ENCODE data around the gene LRRK2. TPM values are rescaled to one million over a fixed set of nuclear protein-coding genes. Genes with fewer than 3 reads are reported as not detected.

LRRK2 gene
- total RNA-seq, 5 donors from 2014 or later (not counting 1 experiment from before 2014, with no cell fraction given), result 0.47 to 2.3 (median 1.8) TPM

DNA sequence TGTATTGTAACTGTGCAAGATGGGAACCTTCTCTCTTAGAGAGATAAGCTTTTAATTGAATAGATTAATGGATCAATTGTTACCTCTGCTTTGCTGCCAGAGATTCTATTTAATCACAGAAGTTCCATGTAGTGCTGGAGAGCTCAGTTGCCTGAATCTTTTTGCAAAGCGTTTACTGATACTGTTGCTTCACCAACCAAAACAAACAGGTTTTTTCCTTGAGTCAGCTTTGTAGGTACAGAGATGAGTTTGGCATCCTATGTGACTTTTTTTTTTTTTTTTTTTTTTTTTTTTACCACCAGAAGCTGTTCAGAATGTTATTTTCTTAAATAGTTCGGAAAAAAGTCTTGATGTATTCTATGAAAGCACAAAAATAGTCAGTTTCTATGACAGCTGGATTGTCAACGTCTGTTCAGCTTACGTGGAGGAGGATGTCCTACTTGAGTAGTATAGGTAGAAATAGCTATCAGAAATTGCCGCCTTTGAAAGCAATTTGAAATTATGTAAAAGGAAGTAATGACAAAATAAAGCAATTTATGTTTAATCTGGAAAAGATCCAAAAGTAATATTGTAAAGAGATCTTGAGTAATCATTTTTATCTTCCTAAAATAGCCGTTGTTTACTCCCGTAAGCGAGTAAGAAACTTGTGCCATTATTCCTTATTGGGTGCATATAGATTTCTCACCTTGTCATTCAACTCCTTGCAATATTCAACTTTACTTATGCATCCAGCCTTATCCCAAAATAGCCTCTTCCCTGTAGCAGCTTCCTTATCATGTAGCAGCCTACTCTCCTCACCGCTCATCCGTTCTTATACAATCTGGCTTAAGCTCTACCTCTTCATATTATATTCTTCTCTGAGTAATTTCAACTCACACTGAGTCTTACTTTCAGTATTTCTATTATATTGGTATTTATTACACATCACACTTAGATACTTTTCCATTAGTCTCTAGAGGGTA is 5.2 kb downstream of the LRRK2 start:
- DNase-seq, result no peak
- H3K4me3 Mint-ChIP-seq, result no peak overlapping the region

DNA sequence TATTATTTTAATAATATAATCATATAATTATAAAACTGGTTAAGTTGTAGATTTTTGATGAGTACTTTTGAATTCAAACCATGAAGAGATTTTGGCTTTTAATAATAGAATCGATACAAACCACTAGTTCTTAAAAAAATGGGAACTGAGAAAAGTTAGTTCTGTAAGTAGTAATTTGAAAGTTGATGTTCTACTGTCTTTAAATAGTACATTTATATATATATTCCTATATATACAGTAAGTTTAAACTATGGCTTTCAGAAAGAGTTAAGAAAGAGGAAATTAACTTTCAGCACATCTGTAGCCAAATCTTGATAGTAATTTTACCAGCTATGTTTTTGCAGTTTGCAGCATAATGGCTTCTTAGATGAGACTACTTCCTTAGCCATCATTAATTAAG is 7.8 kb downstream of the LRRK2 start:
- no peak overlapping the region for H3K27ac Mint-ChIP-seq
- peaks cover 0 to 3% (median 0%) of the 10 kb centered on the region in 3 donors for H3K9me3 Mint-ChIP-seq
- H3K27me3 ChIP-seq (replicated peaks in 1 of 2; ENCODE audit: control insufficient read depth in 2 of 2, extremely low read depth in 1 of 2, insufficient read depth in 2 of 2, low read length in 1 of 2), result no peaks in the 10 kb centered on the region
- H3K27me3 Mint-ChIP-seq, result peaks cover 4 to 6% of the 10 kb centered on the region in 2 donors
- H3K27ac ChIP-seq (ENCODE audit: low read length), result no peak overlapping the region
- no peaks in the 10 kb centered on the region for H3K36me3 Mint-ChIP-seq
- no peaks in the 10 kb centered on the region for H3K9me3 ChIP-seq
- POLR2A ChIA-PET, result no interaction called here
- no peak overlapping the region for H3K4me3 ChIP-seq (ENCODE audit: control insufficient read depth in 1 of 2, extremely low read depth in 1 of 2, low read length in 1 of 2)
- no peak overlapping the region for H3K4me3 Mint-ChIP-seq
- H3K36me3 ChIP-seq (ENCODE audit: control insufficient read depth in 2 of 2, extremely low read depth in 1 of 2, insufficient read depth in 1 of 2, low read length in 1 of 2), result no peaks in the 10 kb centered on the region
- H3K4me1 Mint-ChIP-seq, result no peaks in the 10 kb centered on the region
- no CpG with 5 or more reads among the region's 1 CpG for WGBS (ENCODE audit: insufficient coverage)
- no peak for DNase-seq
- ATAC-seq (replicated peaks in 1 of 4), result no peak
- CTCF ChIA-PET, result no interaction called here
- H3K4me1 ChIP-seq (ENCODE audit: control insufficient read depth in 1 of 2, extremely low read depth in 1 of 2, insufficient read depth in 2 of 2, low read length in 2 of 2), result no peaks in the 10 kb centered on the region

More for the DNA sequence above, 5.2 kb downstream of the LRRK2 start:
- ATAC-seq (replicated peaks in 1 of 4), result no peak
- Mint-ChIP-seq H3K4me1 (peaks cover 0 to 12% (median 9%) of the 10 kb centered on the region in 3 donors), H3K27ac (no peak overlapping the region), H3K27me3 (peaks cover 15 to 18% of the 10 kb centered on the region in 2 donors), H3K9me3 (peaks cover 0 to 3% (median 3%) of the 10 kb centered on the region in 3 donors), H3K36me3 (no peaks in the 10 kb centered on the region)
- ChIA-PET CTCF (no interaction called here), POLR2A (interaction anchor here in 1 of 2 donors (0.5 kb wide), 1 partner anchor 874 kb away, joined by 3 read pairs; no protein-coding TSS in a partner anchor)
- Histone ChIP-seq H3K4me3 (ENCODE audit: control insufficient read depth in 1 of 2, extremely low read depth in 1 of 2, low read length in 1 of 2) (no peak overlapping the region), H3K27me3 (replicated peaks in 1 of 2; ENCODE audit: control insufficient read depth in 2 of 2, extremely low read depth in 1 of 2, insufficient read depth in 2 of 2, low read length in 1 of 2) (peaks cover 3% of the 10 kb centered on the region in 2 experiments), H3K27ac (ENCODE audit: low read length) (no peak overlapping the region), H3K9me3 (no peaks in the 10 kb centered on the region), H3K36me3 (ENCODE audit: control insufficient read depth in 2 of 2, extremely low read depth in 1 of 2, insufficient read depth in 1 of 2, low read length in 1 of 2) (no peaks in the 10 kb centered on the region), H3K4me1 (ENCODE audit: control insufficient read depth in 1 of 2, extremely low read depth in 1 of 2, insufficient read depth in 2 of 2, low read length in 2 of 2) (peaks cover 0 to 6% of the 10 kb centered on the region in 2 experiments)
- WGBS (ENCODE audit: insufficient coverage), result 78% methylated on average over 3 of the region's 10 CpGs

- ATAC-seq (replicated peaks in 1 of 4), result no peak
- POLR2A ChIA-PET, result no interaction called here
- Mint-ChIP-seq H3K9me3 (no peaks in the 10 kb centered on the region), H3K27me3 (peaks cover 0 to 6% of the 10 kb centered on the region in 2 donors), H3K27ac (no peak overlapping the region), H3K4me1 (no peaks in the 10 kb centered on the region), H3K36me3 (no peaks in the 10 kb centered on the region), H3K4me3 (no peak overlapping the region)
- no peaks in the 10 kb centered on the region for H3K36me3 ChIP-seq (ENCODE audit: control insufficient read depth in 2 of 2, extremely low read depth in 1 of 2, insufficient read depth in 1 of 2, low read length in 1 of 2)
- CTCF ChIA-PET, result interaction anchor here in 1 of 2 donors (0.6 kb wide), 1 partner anchor 8 kb away, joined by 7 read pairs; no protein-coding TSS in a partner anchor
- WGBS (ENCODE audit: insufficient coverage), result 83% methylated on average over 1 of the region's 3 CpGs
- no peak overlapping the region for H3K4me3 ChIP-seq (ENCODE audit: control insufficient read depth in 1 of 2, extremely low read depth in 1 of 2, low read length in 1 of 2)
- H3K27ac ChIP-seq (ENCODE audit: low read length), result no peak overlapping the region
- DNase-seq, result no peak
- no peaks in the 10 kb centered on the region for H3K4me1 ChIP-seq (ENCODE audit: control insufficient read depth in 1 of 2, extremely low read depth in 1 of 2, insufficient read depth in 2 of 2, low read length in 2 of 2)
- H3K27me3 ChIP-seq (replicated peaks in 1 of 2; ENCODE audit: control insufficient read depth in 2 of 2, extremely low read depth in 1 of 2, insufficient read depth in 2 of 2, low read length in 1 of 2), result no peaks in the 10 kb centered on the region
- no peaks in the 10 kb centered on the region for H3K9me3 ChIP-seq
These were observed 9.1 kb downstream of the LRRK2 start for GRCh38 chr12:40233741-40234367.

GRCh38 chr12:40236357-40236850 is 11.6 kb downstream of the LRRK2 start:
- Mint-ChIP-seq H3K27me3 (peaks cover 0 to 3% of the 10 kb centered on the region in 2 donors), H3K4me1 (peaks cover 0 to 2% (median 0%) of the 10 kb centered on the region in 3 donors), H3K9me3 (no peaks in the 10 kb centered on the region), H3K36me3 (no peaks in the 10 kb centered on the region), H3K27ac (no peak overlapping the region), H3K4me3 (no peak overlapping the region)
- POLR2A ChIA-PET, result no interaction called here
- no peaks in the 10 kb centered on the region for H3K4me1 ChIP-seq (ENCODE audit: control insufficient read depth in 1 of 2, extremely low read depth in 1 of 2, insufficient read depth in 2 of 2, low read length in 2 of 2)
- H3K27ac ChIP-seq (ENCODE audit: low read length), result no peak overlapping the region
- 100% methylated on average over 2 of the region's 3 CpGs for WGBS (ENCODE audit: insufficient coverage)
- no peaks in the 10 kb centered on the region for H3K9me3 ChIP-seq
- no peaks in the 10 kb centered on the region for H3K27me3 ChIP-seq (replicated peaks in 1 of 2; ENCODE audit: control insufficient read depth in 2 of 2, extremely low read depth in 1 of 2, insufficient read depth in 2 of 2, low read length in 1 of 2)
- H3K36me3 ChIP-seq (ENCODE audit: control insufficient read depth in 2 of 2, extremely low read depth in 1 of 2, insufficient read depth in 1 of 2, low read length in 1 of 2), result no peaks in the 10 kb centered on the region
- ATAC-seq (replicated peaks in 1 of 4) (no peak), DNase-seq (no peak)
- H3K4me3 ChIP-seq (ENCODE audit: control insufficient read depth in 1 of 2, extremely low read depth in 1 of 2, low read length in 1 of 2), result no peak overlapping the region
- CTCF ChIA-PET, result no interaction called here

DNA sequence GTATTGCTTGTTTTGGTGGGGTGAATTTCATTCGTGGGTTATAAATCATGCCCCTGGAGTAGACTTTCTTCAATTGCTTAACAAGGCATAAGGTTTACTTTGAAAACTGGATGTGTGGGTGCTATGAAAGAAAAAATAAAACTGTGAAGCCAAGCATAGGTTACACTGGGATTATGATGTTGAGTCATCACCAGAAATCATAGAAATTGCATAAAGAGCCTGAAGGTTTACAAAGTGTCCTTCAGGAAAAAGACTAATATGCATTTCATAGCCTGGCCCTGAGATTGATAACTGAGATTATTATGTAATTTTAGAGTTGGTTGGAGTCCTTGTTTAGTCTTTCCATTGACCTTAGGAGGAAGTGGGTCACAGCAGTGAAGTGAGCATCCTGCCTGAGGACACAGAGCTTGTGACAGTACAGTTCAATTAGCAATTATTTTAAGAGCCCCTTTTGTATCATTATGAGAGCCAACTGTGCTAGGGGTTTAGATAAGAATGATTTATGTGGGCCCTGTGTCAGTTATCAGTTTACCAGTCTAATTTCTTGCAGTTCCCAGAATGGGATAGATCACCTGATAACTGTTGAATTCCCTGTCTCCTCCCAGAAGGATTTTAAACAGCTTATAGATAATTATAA is 13.6 kb downstream of the LRRK2 start:
- no peak overlapping the region for H3K27ac ChIP-seq (ENCODE audit: low read length)
- no peaks in the 10 kb centered on the region for H3K27me3 ChIP-seq (replicated peaks in 1 of 2; ENCODE audit: control insufficient read depth in 2 of 2, extremely low read depth in 1 of 2, insufficient read depth in 2 of 2, low read length in 1 of 2)
- WGBS (ENCODE audit: insufficient coverage), result 50% methylated on average over 1 of the region's 1 CpG
- Mint-ChIP-seq H3K4me1 (peaks cover 0 to 2% (median 0%) of the 10 kb centered on the region in 3 donors), H3K27me3 (peaks cover 0 to 3% of the 10 kb centered on the region in 2 donors), H3K4me3 (no peak overlapping the region), H3K36me3 (no peaks in the 10 kb centered on the region), H3K9me3 (no peaks in the 10 kb centered on the region), H3K27ac (no peak overlapping the region)
- ChIA-PET CTCF (no interaction called here), POLR2A (no interaction called here)
- no peaks in the 10 kb centered on the region for H3K9me3 ChIP-seq
- no peaks in the 10 kb centered on the region for H3K4me1 ChIP-seq (ENCODE audit: control insufficient read depth in 1 of 2, extremely low read depth in 1 of 2, insufficient read depth in 2 of 2, low read length in 2 of 2)
- H3K4me3 ChIP-seq (ENCODE audit: control insufficient read depth in 1 of 2, extremely low read depth in 1 of 2, low read length in 1 of 2), result no peak overlapping the region
- DNase-seq, result no peak
- no peaks in the 10 kb centered on the region for H3K36me3 ChIP-seq (ENCODE audit: control insufficient read depth in 2 of 2, extremely low read depth in 1 of 2, insufficient read depth in 1 of 2, low read length in 1 of 2)
- ATAC-seq (replicated peaks in 1 of 4), result no peak

- no peak overlapping the region for H3K4me3 Mint-ChIP-seq
- ChIA-PET POLR2A (no interaction called here), CTCF (no interaction called here)
- no peaks in the 10 kb centered on the region for H3K36me3 Mint-ChIP-seq
- Histone ChIP-seq H3K27ac (ENCODE audit: low read length) (no peak overlapping the region), H3K9me3 (no peaks in the 10 kb centered on the region), H3K4me3 (ENCODE audit: control insufficient read depth in 1 of 2, extremely low read depth in 1 of 2, low read length in 1 of 2) (no peak overlapping the region), H3K27me3 (replicated peaks in 1 of 2; ENCODE audit: control insufficient read depth in 2 of 2, extremely low read depth in 1 of 2, insufficient read depth in 2 of 2, low read length in 1 of 2) (no peaks in the 10 kb centered on the region), H3K4me1 (ENCODE audit: control insufficient read depth in 1 of 2, extremely low read depth in 1 of 2, insufficient read depth in 2 of 2, low read length in 2 of 2) (no peaks in the 10 kb centered on the region), H3K36me3 (ENCODE audit: control insufficient read depth in 2 of 2, extremely low read depth in 1 of 2, insufficient read depth in 1 of 2, low read length in 1 of 2) (no peaks in the 10 kb centered on the region)
- peaks cover 0 to 2% (median 0%) of the 10 kb centered on the region in 3 donors for H3K4me1 Mint-ChIP-seq
- 97% methylated on average over 4 of the region's 5 CpGs for WGBS (ENCODE audit: insufficient coverage)
- no peak for DNase-seq
- H3K27ac Mint-ChIP-seq, result no peak overlapping the region
- H3K9me3 Mint-ChIP-seq, result no peaks in the 10 kb centered on the region
- peaks cover 0 to 3% of the 10 kb centered on the region in 2 donors for H3K27me3 Mint-ChIP-seq
- ATAC-seq (replicated peaks in 1 of 4), result no peak
These were observed 14.2 kb downstream of the LRRK2 start for GRCh38 chr12:40238979-40239378.
